Uterus (tissue), 2 donors: ENCODE results near the gene ELMO1.

ENCODE experiments used
- CTCF ChIP-seq, 4 experiments: fragments of 200-600 bp in 2 of 4; fragments of 450-650 bp in 2 of 4; sonication (generic) in 2 of 4; IDR thresholded peaks; one replicate each; pipeline ENCODE4 v1.5.1; 2016 to 2019; ENCODE audit warnings: antibody characterized with exemption in 4 of 4, mild to moderate bottlenecking in 2 of 4, moderate library complexity in 1 of 4
- POLR2A ChIP-seq, 2 donors: fragments of 450-650 bp; IDR thresholded peaks; one replicate each; pipeline ENCODE4 v1.6.1; 2016; ENCODE audit warnings: antibody characterized with exemption in 2 of 2, mild to moderate bottlenecking in 1 of 2, moderate library complexity in 1 of 2

- no peak for TF ChIP-seq CTCF (IDR thresholded peaks at IDR 0.05)
- no peak for TF ChIP-seq POLR2A (IDR thresholded peaks at IDR 0.05)
These were observed 396.0 kb downstream of the ELMO1 start for GRCh38 chr7:37052705-37053104.
